Measurements from ENCODE around the gene ITGA8.

The ITGA8 gene

DNA sequence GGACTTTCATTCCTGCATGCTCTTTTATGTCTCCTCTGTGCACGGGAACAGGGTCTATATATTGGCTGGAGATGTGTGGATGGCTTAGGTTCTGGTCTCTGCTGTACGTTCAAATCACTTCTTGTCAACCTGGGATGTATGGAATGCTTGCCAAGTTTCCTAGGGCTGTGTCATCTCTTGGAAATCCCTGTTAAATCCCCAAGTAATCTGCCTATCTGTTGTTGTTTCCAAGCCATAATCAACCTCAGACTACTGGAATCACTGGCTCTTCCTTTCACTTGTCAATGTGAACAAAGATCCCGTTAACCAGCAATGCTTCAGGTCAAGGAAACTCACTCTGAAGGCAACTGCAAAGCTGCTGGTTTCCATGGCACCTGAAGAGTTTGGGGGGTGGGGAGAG is 255.3 kb downstream of the ITGA8 start:
- DNase-seq (ENCODE audit: low read depth in 2 of 2), result no peak

Data from fibroblast of skin of left quadriceps (primary cell).